Measurements from ENCODE around the gene WDR33.

The WDR33 gene

DNA sequence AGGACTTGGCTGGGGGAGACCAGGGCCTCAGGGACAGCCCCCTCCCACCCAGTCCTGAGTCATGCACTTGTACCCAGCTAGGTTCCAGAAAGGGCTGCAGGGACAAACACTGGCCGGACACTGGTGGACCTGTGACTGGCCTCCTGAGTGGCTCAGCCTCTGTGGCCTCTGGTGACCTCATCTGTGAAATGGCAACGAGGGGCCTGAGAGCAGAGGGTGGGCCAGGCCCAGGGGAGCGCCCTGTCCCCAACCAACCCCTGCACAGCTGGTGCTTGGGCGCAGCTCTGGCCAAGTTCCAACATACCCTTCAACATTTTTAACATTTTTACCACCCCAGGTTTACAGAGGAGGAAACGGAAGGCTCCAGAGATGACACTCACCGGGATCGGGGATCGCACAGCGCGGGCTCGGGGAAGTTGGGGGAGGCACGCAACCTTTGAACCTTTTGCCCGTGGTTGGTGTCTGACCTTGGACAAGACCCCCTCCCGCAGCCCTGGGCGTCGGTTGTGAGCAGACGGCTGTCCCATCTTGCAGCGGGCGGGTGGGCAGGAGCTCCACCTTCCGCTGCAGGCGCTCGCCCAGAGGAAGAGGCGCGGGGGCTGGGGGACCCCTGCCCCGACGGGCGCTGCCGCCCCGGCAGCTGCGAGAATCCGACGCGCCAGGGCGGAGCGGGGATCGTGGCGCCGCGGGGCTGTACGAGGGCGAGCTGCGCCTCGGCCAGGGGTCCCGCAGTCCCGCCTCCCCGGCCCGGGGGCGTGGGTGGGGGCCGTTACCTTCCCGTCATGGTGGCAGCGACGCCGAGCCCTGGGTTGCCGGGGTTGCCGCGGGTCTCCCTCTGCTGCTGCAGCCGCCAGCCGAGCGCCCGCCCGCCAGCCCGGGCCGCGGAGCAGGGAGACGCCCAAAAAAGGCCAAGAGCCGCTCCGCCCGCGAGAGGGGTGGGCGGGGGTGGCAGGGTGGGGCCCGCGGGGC lies 136.4 kb downstream of the WDR33 start:
- no peaks in the 10 kb centered on the region for H3K4me1 ChIP-seq (ENCODE audit: low read depth, poor library complexity, severe bottlenecking)
- no peak overlapping the region for H3K9ac ChIP-seq
- no peaks in the 10 kb centered on the region for H3K79me2 ChIP-seq (ENCODE audit: insufficient read depth, low read depth)
- no peaks in the 10 kb centered on the region for H3K36me3 ChIP-seq (ENCODE audit: insufficient read depth)
- no peak for TF ChIP-seq CTCF (conservative IDR thresholded peaks at IDR 0.05; ENCODE audit: low read depth, low read length)
- no peaks in the 10 kb centered on the region for H4K20me1 ChIP-seq (ENCODE audit: insufficient read depth)
- no peak overlapping the region for H3K4me2 ChIP-seq
- no peaks in the 10 kb centered on the region for H3K27me3 ChIP-seq (ENCODE audit: insufficient read depth, low read depth)
- H2AFZ ChIP-seq (ENCODE audit: low read depth): no peak overlapping the region
- no peak overlapping the region for H3K27ac ChIP-seq
- H3K4me3 ChIP-seq (IDR thresholded peaks at IDR 0.05; ENCODE audit: insufficient read depth, low read depth, low read length): no peak overlapping the region

GRCh38 chr2:127673291-127674069 lies 137.5 kb downstream of the WDR33 start:
- Histone ChIP-seq H3K4me2 (no peak overlapping the region), H3K4me1 (ENCODE audit: low read depth, poor library complexity, severe bottlenecking) (no peaks in the 10 kb centered on the region), H2AFZ (ENCODE audit: low read depth) (no peak overlapping the region), H3K9ac (no peak overlapping the region), H3K79me2 (ENCODE audit: insufficient read depth, low read depth) (no peaks in the 10 kb centered on the region), H4K20me1 (ENCODE audit: insufficient read depth) (no peaks in the 10 kb centered on the region), H3K36me3 (ENCODE audit: insufficient read depth) (no peaks in the 10 kb centered on the region), H3K4me3 (IDR thresholded peaks at IDR 0.05; ENCODE audit: insufficient read depth, low read depth, low read length) (no peak overlapping the region), H3K27me3 (ENCODE audit: insufficient read depth, low read depth) (no peaks in the 10 kb centered on the region), H3K27ac (no peak overlapping the region)
- TF ChIP-seq CTCF (conservative IDR thresholded peaks at IDR 0.05; ENCODE audit: low read depth, low read length): no peak

DNA sequence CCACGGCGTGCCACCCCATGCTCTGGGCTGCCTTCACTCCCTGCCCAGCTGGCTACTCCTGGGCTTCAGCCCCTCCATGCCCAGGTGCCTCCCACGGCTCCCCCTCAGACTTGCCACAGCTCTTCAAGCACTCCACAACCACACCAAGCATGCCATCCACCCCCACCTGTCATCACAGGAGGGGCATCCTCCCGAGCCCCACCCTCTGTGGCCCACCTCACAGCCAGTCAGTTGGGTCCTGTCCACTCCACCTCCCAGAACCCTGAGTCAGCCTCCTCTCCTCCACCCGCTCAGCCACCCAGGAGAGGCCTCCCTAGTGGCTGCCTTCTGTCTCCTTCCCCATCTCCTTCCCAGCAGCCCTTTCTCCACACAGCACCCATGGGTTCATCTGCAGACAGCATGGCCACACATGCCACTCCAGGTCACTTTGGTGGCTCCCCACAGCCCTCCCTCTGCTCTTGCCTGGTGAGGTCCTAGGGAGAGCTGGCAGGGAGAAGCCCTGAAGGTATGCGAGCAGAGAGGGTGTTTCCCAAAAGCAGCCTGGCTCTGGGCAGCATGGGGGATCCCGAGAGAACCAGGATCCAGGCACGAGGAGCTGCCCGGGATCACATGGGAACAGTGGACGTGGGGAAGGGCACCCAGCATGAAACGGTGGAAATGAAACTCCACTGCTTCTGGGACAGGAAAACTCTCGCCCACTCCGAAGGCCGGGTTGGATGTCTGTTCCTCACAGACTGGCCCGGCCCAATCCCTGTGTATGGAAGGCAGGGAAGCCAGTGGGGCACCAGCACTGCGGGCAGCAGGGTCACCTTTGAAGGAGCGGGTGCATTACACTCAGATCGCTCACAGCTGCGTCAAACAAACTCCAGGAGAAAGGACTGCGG lies 138.4 kb downstream of the WDR33 start:
- H4K20me1 ChIP-seq (ENCODE audit: insufficient read depth): no peaks in the 10 kb centered on the region
- TF ChIP-seq CTCF (conservative IDR thresholded peaks at IDR 0.05; ENCODE audit: low read depth, low read length): no peak
- no peak overlapping the region for H2AFZ ChIP-seq (ENCODE audit: low read depth)
- H3K4me1 ChIP-seq (ENCODE audit: low read depth, poor library complexity, severe bottlenecking): no peaks in the 10 kb centered on the region
- H3K9ac ChIP-seq: no peak overlapping the region
- H3K4me2 ChIP-seq: no peak overlapping the region
- no peak overlapping the region for H3K27ac ChIP-seq
- H3K4me3 ChIP-seq (IDR thresholded peaks at IDR 0.05; ENCODE audit: insufficient read depth, low read depth, low read length): no peak overlapping the region
- H3K79me2 ChIP-seq (ENCODE audit: insufficient read depth, low read depth): no peaks in the 10 kb centered on the region
- no peaks in the 10 kb centered on the region for H3K36me3 ChIP-seq (ENCODE audit: insufficient read depth)
- no peaks in the 10 kb centered on the region for H3K27me3 ChIP-seq (ENCODE audit: insufficient read depth, low read depth)
